ES-I3 (cell line): Measurements from ENCODE around the gene CDK10.
"Not testable (repeated sequence)": the region's sequence is repeated elsewhere in the genome, so short reads cannot be mapped to it uniquely, and the experiment has no call there.

Source experiments
- H3K36me3 ChIP-seq: 2 replicates; pipeline ENCODE4 v1.6.1; 2013; ENCODE audit warnings: mild to moderate bottlenecking, low read length, control low read depth, moderate library complexity; ENCODE audit not compliant: insufficient read depth
- H3K4me1 ChIP-seq: 2 replicates; pipeline ENCODE4 v1.6.1; 2013; ENCODE audit warnings: mild to moderate bottlenecking, control low read depth, low read length; ENCODE audit not compliant: insufficient read depth
- H3K9ac ChIP-seq: 2 replicates; pipeline ENCODE4 v1.6.1; 2013; ENCODE audit warnings: low read depth, mild to moderate bottlenecking, low read length, moderate library complexity
- H3K9me3 ChIP-seq: 2 replicates; pipeline ENCODE4 v1.6.1; 2013; ENCODE audit warnings: mild to moderate bottlenecking, low read length, moderate library complexity; ENCODE audit not compliant: control insufficient read depth, insufficient read depth

Gene CDK10

GRCh38 chr16:89657442-89658220 lies 28.9 kb upstream of the CDK10 start, which contains the start of the genes CHMP1A and SPATA33:
Gene CHMP1A (minus strand): TSS chr16:89657708. CDS start chr16:89657588, 120 bp downstream.
Gene SPATA33 (plus strand): TSS chr16:89657836. CDS start chr16:89657912, 76 bp downstream.
- Histone ChIP-seq H3K36me3 (peaks cover 6% of the 10 kb centered on the region), H3K9me3 (no peaks in the 10 kb centered on the region), H3K4me1 (no peaks in the 10 kb centered on the region), H3K9ac (peak within 1 kb of the TSS; percentile 68)

GRCh38 chr16:89658221-89658879 lies 28.1 kb upstream of the CDK10 start:
- peak overlapping the region; percentile 68 for H3K9ac ChIP-seq
- no peaks in the 10 kb centered on the region for H3K4me1 ChIP-seq
- no peaks in the 10 kb centered on the region for H3K9me3 ChIP-seq
- H3K36me3 ChIP-seq, result peaks cover 6% of the 10 kb centered on the region

DNA sequence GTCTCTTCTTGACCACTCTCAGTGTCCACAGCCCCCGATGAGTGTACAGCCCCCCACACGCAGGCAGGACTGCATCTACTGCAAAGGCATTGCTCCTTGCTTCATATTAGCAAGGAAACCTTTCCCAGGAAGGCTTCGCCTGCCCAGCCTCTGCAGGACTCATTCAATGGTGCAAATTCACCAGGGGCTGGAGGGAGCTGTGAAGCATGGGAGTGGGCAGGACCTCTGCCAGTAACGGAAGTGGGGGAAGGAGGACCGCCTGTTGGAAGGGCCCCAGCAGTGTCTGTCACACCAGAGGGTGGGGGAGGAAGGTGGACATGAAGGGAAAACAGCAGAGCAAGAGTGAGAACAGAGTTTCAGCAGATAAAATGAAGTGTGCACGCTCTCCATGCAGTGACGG lies 26.3 kb upstream of the CDK10 start:
- Histone ChIP-seq H3K36me3 (peaks cover 6% of the 10 kb centered on the region), H3K9ac (no peak overlapping the region), H3K4me1 (no peaks in the 10 kb centered on the region), H3K9me3 (no peaks in the 10 kb centered on the region)

- H3K9me3 ChIP-seq, result no peaks in the 10 kb centered on the region
- H3K9ac ChIP-seq, result no peak overlapping the region
- H3K36me3 ChIP-seq, result peaks cover 6% of the 10 kb centered on the region
- no peaks in the 10 kb centered on the region for H3K4me1 ChIP-seq
Observed at GRCh38 chr16:89661215-89661614, 25.3 kb upstream of the CDK10 start.

GRCh38 chr16:89664238-89664637 lies 22.3 kb upstream of the CDK10 start:
- not testable (repeated sequence) for H3K9me3 ChIP-seq, H3K36me3 ChIP-seq, H3K9ac ChIP-seq, H3K4me1 ChIP-seq

DNA sequence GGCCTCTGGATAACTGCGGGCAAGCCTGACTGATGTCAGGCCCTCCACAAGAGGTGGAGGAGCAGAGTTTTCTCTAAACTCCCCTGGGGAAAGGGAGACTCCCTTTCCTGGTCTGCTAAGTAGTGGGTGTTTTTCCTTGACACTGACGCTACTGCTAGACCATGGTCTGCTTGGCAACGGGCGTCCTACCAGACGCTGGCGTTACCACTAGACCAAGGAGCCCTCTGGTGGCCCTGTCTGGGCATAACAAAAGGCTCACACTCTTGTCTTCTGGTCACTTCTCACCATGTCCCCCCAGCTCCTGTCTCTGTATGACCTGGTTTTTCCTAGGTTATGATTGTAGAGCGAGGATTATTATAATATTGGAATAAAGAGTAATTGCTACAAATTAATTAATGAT lies 19.5 kb upstream of the CDK10 start:
- not testable (repeated sequence) for H3K9me3 ChIP-seq, H3K9ac ChIP-seq, H3K4me1 ChIP-seq, H3K36me3 ChIP-seq

- no peaks in the 10 kb centered on the region for H3K4me1 ChIP-seq
- H3K9me3 ChIP-seq, result no peaks in the 10 kb centered on the region
- no peak overlapping the region for H3K9ac ChIP-seq
- no peaks in the 10 kb centered on the region for H3K36me3 ChIP-seq
Observed at GRCh38 chr16:89667633-89668032, 18.9 kb upstream of the CDK10 start.

DNA sequence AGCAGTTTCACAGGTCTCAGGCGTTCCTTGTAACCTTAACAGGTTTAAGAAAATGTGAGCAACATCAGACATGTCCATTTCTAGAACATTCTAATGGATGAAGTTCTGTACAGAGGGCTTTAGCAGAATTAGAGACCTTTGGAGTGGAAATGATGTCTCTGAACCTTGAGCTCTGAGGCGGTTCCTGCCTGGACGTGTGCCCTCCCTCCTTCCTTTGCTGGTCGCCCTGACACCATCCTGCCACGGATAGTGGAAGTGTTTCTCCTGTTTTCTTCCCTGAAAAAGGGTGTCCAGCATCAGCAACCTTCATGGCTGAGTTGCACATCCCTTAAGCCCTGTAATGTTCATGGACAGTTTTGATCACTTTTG lies 17.7 kb upstream of the CDK10 start:
- no peaks in the 10 kb centered on the region for H3K4me1 ChIP-seq
- H3K9ac ChIP-seq, result no peak overlapping the region
- no peaks in the 10 kb centered on the region for H3K9me3 ChIP-seq
- H3K36me3 ChIP-seq, result no peaks in the 10 kb centered on the region

DNA sequence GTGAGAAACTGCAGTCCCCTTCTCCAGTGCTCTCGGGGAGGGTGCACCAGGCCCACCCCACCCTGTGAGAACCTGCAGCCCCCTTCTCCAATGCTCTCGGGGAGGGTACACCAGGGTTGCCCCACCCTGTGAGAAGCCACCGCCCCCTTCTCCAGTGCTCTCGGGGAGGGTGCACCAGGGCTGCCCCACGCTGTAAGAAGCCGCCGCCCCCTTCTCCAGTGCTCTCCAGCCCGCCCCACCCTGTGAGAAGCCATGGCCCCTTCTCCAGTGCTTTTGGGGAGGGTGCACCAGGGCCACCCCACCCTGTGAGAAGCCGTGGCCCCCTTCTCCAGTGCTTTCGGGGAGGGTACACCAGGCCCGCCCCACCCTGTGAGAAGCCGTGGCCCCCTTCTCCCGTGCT lies 16.7 kb upstream of the CDK10 start:
- no peaks in the 10 kb centered on the region for H3K9me3 ChIP-seq
- no peak overlapping the region for H3K9ac ChIP-seq

GRCh38 chr16:89670496-89671431 lies 15.7 kb upstream of the CDK10 start:
- Histone ChIP-seq H3K9me3 (no peaks in the 10 kb centered on the region), H3K4me1 (no peaks in the 10 kb centered on the region), H3K9ac (no peak overlapping the region), H3K36me3 (no peaks in the 10 kb centered on the region)

More for the DNA sequence above, 16.7 kb upstream of the CDK10 start:
- no peaks in the 10 kb centered on the region for H3K4me1 ChIP-seq
- no peaks in the 10 kb centered on the region for H3K36me3 ChIP-seq

DNA sequence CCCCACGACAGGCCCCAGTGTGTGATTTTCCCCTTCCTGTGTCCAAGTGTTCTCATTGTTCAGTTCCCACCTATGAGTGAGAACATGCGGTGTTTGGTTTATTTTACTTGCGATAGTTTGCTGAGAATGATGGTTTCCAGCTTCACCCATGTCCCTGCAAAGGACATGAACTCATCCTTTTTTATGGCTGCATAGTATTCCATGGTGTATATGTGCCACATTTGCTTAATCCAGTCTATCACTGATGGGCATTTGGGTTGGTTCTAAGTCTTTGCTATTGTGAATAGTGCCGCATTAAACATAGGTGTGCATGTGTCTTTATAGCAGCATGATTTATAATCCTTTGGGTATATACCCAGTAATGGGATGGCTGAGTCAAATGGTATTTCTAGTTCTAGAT lies 14.9 kb upstream of the CDK10 start:
- not testable (repeated sequence) for H3K36me3 ChIP-seq, H3K9me3 ChIP-seq, H3K9ac ChIP-seq, H3K4me1 ChIP-seq

DNA sequence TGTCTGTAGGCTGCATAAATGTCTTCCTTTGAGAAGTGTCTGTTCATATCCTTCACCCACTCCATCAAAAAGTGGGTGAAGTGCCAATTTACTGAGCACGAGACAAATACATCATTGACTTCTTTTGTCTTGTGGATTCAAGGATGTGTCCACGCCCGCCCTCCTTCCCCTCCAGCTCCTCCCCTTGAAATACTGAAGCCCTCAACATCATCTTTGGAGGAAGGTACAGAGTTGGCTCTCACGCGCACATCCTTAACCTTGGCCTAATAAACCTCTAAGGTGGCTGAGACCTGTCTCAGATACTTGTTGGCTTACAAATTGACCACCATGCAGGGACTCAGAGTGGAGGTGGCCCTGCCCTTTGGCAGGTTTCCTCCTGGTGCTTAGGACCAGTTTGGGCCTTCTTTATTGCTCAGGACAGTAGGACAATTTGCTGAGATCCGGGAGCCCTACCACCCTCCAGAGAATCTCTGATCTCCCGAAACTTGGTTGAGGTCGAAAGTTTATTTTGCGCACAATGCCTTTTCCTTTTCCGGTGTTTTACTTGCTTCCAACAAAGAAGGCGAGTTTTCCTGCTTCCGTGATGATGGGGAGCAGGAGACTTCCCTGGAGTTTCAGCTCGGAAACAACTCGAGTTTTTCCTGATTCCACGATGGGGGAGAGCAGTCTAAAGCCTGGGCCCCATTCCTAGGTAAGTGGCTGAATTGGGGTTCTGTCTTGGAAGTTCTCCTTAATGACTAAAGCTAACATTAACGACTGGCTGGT lies 14.1 kb upstream of the CDK10 start:
- H3K9me3 ChIP-seq, result no peaks in the 10 kb centered on the region; the same call in 1 of the 2 replicates
- no peak overlapping the region for H3K9ac ChIP-seq
- H3K4me1 ChIP-seq, result no peaks in the 10 kb centered on the region
- no peaks in the 10 kb centered on the region for H3K36me3 ChIP-seq

GRCh38 chr16:89678258-89678657 lies 8.2 kb upstream of the CDK10 start:
- no peaks in the 10 kb centered on the region for H3K4me1 ChIP-seq
- H3K9me3 ChIP-seq, result peaks cover 6% of the 10 kb centered on the region; the same call in 1 of the 2 replicates

DNA sequence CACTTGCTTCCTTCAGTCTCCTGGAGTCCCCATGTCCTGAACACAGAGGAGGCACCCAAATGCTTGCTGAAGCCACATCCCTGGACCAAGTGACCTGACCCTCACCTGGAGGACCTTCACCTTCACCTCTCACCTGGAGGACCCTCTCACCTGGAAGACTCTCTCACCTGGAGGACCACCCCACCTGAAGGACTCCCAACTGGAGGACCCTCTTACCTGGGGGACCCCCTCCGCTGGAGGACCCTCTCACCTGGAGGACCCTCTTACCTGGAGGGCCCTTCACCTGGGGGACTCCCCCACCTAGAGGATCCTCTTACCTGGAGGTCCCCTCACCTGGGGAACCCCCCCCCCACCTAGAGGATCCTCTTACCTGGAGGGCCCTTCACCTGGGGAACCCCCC lies 573 bp upstream of the CDK10 start:
- no peaks in the 10 kb centered on the region for H3K4me1 ChIP-seq
- no peak overlapping the region for H3K9ac ChIP-seq
- H3K9me3 ChIP-seq, result peaks cover 8% of the 10 kb centered on the region
- no peaks in the 10 kb centered on the region for H3K36me3 ChIP-seq

More at GRCh38 chr16:89678258-89678657, 8.2 kb upstream of the CDK10 start:
- Histone ChIP-seq H3K9ac (no peak overlapping the region), H3K36me3 (no peaks in the 10 kb centered on the region)
